Measurements from ENCODE around the gene TLL2.
A peak's percentile ranks its signal among the peaks of the same experiment; 100 is the strongest.

DNA sequence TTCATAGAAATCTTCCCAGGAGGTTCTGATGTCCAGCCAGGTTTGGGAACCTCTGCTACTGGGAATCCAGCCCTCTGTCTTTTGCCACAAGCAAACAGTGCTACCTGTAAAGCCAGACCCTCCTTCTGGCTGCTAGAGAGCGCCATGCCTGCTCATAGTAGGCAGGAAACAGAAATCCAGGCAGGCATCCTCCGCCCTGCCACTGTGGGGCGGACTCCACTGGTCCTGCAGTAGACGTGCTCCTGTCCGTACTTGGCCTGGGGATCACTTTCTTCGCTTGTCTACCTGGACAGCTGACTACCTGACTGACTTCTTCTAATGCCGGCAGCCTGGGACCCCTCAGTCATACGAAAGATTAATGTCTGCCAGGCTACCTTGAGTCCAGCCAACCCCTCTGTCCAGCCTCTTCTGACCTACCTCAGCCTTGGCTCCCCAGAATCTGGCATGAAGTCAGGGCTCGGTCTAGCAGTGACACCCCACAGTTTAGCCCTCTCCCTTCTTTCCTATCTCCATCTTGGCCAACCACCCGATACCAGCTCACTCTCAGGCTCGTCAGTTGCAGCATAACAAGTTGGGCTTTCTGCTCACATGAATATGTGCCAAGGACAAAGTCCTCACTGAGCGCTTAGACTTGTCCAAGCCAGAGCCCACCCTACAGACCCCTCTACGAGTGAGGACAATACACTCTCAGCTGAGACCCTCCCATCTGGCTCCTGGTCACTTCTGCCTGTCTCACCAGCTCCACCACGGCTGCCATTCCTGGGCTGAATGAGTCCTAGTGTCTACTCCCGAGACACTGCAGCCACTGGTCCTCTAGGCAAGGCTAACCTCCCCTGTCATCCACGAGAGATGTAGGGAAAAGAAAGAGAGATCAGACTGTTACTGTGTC lies 111.1 kb downstream of the TLL2 start:
- TF ChIP-seq CTCF (conservative IDR thresholded peaks at IDR 0.05; ENCODE audit: low read depth in 2 of 2) (peak; percentile 24 to 64; a peak in 2 of 4 replicates), EZH2 (IDR thresholded peaks at IDR 0.05; ENCODE audit: low read depth, unreplicated experiment) (no peak), NANOG (IDR thresholded peaks at IDR 0.05; ENCODE audit: borderline replicate concordance) (no peak)
